GM20431 (cell line): ENCODE results near the gene CLDN8.

ENCODE experiments used
- in situ Hi-C: fragments of 300-500 bp; cut with MseI, MboI; formaldehyde crosslinking; loops from one replicate; pipeline ENCODE4 v1.15.0; 2020; ENCODE audit warnings: low sequenced_read_pairs; ENCODE audit not compliant: unreplicated experiment

Gene CLDN8

DNA sequence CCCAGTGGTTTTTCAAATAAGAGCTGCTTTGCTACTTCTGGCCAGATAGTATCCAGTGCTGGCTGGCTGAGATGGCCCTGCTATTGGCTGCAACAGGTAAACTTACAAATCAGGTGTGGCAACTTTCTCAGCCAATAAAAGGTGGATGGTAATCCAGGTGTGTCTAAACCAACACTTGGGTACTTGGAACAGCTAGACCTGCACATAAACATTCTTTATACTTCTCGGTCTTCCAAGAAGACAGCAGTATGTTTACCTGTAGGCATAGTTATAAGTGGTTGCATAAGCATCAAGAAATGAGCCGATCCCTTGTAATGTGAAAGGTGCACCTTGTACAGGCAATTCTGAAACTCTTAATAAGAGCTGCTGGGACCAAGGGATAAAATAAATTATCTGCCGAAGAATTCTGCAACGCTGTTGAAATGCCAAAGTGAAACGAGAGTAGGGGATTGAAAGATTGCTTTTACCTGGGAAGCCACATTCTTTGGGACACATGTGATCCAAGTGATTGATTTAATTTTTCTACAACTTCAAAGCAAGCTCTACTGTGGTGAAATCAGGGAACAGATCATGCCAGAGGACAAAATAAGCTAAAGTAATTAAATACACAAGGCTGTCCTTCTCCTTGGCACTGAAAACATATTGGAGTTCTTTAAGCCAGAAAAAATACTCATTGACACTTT is at the start of gene CLDN8:
CLDN8 (minus strand) TSS at position 57 of the 683 bp plus-strand sequence. CDS start 172 bp downstream, outside the sequence.
- in situ Hi-C loops = no loop called here

- in situ Hi-C loops = no loop called here
Measured at GRCh38 chr21:30257773-30258172, 41.9 kb upstream of the CLDN8 start.

GRCh38 chr21:30256100-30256499 is 40.2 kb upstream of the CLDN8 start:
- in situ Hi-C loops = no loop called here

GRCh38 chr21:30255679-30256078 is 39.8 kb upstream of the CLDN8 start:
- in situ Hi-C loops = no loop called here

- in situ Hi-C loops = no loop called here
Measured at GRCh38 chr21:30251781-30252180, 35.9 kb upstream of the CLDN8 start.

DNA sequence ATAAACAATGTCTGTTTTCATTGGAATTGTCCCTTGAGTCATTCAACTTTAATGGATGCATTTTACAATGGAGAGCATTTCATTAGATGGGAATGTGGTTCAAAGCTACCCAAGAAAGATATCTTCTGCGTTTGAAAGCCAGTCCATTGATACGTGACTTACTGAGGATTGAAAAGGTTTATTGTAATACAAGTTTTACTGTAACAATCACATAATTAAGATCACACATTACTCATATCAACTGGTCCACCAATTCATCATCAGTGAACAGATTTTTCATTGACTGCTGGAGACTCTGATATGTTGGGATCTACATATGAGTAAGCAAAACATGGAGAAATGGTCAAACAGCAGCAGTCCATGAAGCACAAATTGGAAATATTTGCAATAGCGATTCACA is 34.0 kb upstream of the CLDN8 start:
- in situ Hi-C loops = no loop called here

DNA sequence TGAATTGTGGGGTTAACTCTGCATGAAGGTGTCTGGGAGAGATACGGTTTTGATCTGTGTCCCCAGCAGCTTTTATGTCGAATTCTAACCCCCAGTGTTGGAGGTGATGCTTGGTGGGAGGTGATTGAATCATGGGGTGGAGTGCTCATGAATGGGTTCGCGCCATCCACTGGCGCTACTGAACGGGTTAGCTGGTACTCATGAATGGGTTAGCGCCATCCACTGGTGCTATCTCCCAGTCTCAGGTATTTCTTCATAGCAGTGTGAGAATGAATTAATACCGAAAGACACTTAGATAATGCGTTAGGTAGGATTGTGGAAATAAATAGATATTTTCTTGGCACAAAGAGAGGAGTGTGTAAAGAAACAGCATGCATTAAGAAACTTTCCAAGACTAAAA is 32.9 kb upstream of the CLDN8 start:
- in situ Hi-C loops = no loop called here

GRCh38 chr21:30245061-30245460 is 29.2 kb upstream of the CLDN8 start:
- in situ Hi-C loops = no loop called here

DNA sequence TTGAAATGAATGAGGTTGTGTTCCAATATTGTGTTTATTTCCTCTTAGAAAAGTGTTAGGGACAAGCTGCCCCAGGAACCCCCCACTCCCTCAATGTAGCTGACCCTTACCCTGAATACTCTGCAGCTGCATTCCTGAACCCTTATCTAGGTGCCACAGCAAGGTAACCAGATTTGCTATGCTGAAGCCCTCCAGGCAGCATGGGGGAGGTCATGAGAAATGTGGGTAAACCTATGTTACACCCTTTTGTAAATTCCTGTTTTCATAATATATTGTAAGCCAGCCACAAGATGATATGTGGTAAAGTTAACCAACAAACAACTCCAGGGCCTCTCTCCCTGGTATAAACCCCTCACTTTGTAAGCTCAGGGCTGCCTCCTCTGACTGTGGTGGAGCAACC is 27.8 kb upstream of the CLDN8 start:
- in situ Hi-C loops = no loop called here

- in situ Hi-C loops = no loop called here
Measured at GRCh38 chr21:30240661-30241060, 24.8 kb upstream of the CLDN8 start.

GRCh38 chr21:30238168-30238567 is 22.3 kb upstream of the CLDN8 start:
- in situ Hi-C loops = no loop called here

- in situ Hi-C loops = no loop called here
Measured at GRCh38 chr21:30234643-30235042, 18.7 kb upstream of the CLDN8 start.

- in situ Hi-C loops = no loop called here
Measured at GRCh38 chr21:30234050-30234449, 18.2 kb upstream of the CLDN8 start.

GRCh38 chr21:30233228-30234020 is 17.5 kb upstream of the CLDN8 start:
- in situ Hi-C loops = no loop called here

- in situ Hi-C loops = no loop called here
Measured at GRCh38 chr21:30232011-30232410, 16.1 kb upstream of the CLDN8 start.

- in situ Hi-C loops = no loop called here
Measured at GRCh38 chr21:30227633-30228404, 11.9 kb upstream of the CLDN8 start.

GRCh38 chr21:30227128-30227527 is 11.2 kb upstream of the CLDN8 start:
- in situ Hi-C loops = no loop called here

DNA sequence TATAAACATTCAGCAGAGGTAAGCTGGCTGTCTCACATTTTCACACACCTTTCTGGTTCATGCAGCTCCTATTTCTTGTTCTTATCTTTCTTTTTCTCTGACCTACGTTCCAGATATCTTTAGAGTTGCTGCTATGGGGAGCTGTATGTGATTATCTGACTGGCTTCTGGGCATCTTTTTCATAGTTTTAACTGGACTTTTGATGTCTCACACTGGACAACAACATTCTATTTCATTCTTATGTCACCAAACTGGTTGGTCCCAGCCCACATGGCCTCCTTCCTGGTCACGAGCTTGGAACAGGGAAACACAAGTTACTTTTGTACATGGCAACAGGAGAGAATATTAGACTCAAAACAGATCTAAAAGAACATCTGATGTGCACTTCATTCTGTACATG is 7.7 kb upstream of the CLDN8 start:
- in situ Hi-C loops = no loop called here

GRCh38 chr21:30222724-30223123 is 6.8 kb upstream of the CLDN8 start:
- in situ Hi-C loops = no loop called here

- in situ Hi-C loops = no loop called here
Measured at GRCh38 chr21:30211071-30211470, 4.8 kb downstream of the CLDN8 start.

DNA sequence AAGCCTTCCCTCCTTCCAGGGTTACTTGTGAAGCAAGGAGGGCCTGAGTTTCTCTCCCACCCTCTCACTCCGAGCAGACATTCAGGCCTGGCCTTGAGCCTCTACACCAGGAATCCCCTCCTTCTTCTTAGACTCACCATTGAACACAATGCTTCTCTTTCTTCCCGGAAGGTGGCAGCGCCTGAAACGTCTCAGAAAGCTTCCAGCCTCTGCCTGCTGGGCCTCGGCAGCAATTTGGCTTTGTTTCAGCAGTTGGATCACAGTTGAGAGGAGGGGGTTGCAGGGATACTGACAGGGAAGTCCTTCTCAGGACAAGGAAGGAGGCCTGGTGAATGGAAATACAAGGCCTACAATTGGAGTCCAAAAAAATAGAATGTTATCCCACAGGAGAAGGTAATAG is 6.3 kb downstream of the CLDN8 start:
- in situ Hi-C loops = no loop called here
